GM12874 (cell line): ENCODE results near the gene PPP1R11.

Experiments
- CTCF ChIP-seq: IDR thresholded peaks from 2 replicates; pipeline ENCODE4 v1.5.1; 2011; ENCODE audit warnings: low read depth, mild to moderate bottlenecking, control low read depth, low read length, moderate library complexity; ENCODE audit not compliant: insufficient read depth

Gene PPP1R11

GRCh38 chr6:30035784-30036183 is 31.2 kb upstream of the PPP1R11 start:
- no peak for TF ChIP-seq CTCF

DNA sequence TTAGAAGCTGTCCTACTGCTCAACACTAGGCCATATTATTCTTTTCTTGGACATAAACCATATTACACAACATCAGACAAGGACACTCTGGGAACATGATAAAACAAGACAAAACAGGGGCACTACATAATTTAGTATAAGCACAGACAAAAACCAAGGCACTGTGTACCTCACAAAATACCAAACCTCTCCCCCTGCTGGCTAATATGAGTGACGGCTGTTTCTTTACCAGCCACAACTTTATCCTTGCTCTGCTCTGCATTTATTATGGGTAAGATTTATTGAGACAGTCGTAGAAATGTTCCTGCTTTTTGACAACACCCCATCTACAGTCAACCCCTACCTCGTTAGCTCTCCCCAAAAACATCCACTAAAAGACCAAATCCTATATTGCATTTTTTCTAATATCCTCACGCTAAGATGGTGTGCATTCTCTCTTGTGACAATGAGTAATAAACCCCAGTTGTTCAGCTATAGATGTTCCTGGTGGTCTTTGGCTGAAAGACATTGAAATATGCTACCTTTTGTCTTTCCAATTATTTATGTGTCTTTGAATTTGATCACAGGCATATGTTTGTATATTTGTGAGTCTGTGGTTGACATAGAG is 29.7 kb upstream of the PPP1R11 start:
- peak; percentile 61; the same call in 1 of the 2 replicates for TF ChIP-seq CTCF

DNA sequence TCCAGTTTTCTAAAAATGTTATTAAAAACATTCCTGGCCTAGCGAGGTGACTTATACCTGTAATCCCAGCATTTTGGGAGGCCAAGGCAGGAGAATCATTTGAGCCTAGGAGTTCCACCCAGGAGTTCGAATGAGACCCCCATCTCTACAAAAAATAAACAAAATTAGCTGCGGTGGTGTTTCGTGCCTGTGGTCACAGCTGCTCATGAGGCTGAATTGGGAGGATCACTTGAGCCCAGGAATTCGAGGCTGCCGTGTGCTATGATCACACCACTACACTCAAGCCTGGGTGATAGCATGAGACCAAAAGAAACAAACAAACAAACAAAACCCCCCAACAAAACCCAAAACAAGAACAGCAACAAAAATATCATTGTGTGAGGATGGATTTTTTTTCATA is 25.8 kb upstream of the PPP1R11 start:
- TF ChIP-seq CTCF: no peak

DNA sequence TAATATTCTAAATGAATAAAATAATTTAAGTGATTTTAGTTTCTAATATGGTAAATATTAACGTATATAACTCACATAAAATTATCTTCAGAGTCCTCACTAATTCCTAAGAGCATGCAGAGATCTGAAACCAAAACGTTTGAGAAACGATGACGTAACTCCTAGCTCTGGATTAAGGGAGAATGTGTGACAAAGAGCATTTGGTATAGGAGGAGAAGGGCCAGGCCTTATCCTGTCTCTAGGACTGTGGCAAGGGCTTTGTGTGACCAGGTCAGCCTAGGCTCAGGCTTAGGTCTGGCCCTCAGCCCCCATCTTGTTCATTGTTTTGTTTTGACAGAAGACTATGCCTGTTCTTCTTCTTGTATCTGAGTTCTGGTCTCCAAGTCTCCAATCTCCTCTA is 25.2 kb upstream of the PPP1R11 start:
- no peak for TF ChIP-seq CTCF

DNA sequence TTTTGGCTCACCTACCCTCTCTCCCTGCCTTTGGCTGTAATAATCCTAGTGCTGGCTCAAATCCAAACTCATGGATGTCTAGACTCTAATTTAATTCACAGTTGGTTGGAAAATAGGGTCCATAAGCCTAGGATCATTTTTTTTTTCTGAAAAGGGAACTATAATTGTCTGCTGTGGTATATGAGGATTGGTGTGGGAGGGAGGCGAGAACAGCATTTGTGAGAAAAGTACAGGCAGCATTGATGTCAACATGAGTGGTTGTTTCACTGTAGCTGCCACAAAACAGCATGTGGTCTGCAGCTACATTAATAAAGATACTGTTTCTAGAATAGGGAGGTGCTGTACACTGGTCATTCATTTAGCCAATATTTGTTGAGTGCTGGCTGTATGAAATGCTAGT is 24.5 kb upstream of the PPP1R11 start:
- no peak for TF ChIP-seq CTCF

- no peak for TF ChIP-seq CTCF
Observed at GRCh38 chr6:30042914-30043313, 24.1 kb upstream of the PPP1R11 start.

DNA sequence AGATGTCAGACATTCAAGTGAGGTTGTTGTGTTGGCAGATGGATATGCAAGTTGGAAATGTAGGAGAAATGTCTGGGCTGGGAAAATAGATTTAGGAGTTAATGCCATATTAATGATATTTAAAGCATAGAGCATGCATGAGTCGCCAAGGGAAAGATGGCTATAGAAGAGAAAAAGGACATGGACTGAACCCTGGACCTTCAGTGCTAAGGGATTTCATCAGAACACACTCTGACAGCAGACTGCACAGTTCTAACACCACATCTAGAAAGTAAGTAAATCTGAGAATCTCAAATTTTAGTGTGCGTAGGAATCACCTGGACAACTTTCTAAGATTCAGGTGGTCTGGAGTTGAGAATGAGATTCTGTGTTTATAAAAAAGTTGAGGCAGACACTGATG is 23.3 kb upstream of the PPP1R11 start:
- no peak for TF ChIP-seq CTCF
